OCI-M2 (cell line): ENCODE results near the gene PARP2.
"Not testable (repeated sequence)": the region's sequence is repeated elsewhere in the genome, so short reads cannot be mapped to it uniquely, and the experiment has no call there.

Experiments used
- DNase-seq: peaks from one replicate; lab custom pipeline; 2025; ENCODE audit not compliant: unreplicated experiment; lab: John Stamatoyannopoulos, UW

Gene PARP2

DNA sequence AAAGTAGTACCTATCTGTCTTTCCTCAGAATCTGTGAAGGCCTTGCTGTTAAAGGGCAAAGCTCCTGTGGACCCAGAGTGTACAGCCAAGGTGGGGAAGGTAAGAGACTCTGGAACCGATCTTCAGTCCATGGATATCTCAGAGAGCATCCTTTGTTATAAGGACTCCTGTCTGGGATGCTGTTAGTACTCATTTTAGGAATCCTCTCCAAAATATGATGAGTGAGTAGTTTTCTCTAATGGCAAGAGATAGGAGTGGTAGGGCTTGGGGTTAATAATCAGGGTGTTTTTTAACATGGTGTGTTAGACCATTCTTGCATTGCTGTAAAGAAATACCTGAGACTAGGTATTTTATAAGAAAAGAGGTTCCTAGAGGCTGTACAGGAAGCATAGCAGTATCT, 1.9 kb downstream of the PARP2 start:
- no peak for DNase-seq

DNA sequence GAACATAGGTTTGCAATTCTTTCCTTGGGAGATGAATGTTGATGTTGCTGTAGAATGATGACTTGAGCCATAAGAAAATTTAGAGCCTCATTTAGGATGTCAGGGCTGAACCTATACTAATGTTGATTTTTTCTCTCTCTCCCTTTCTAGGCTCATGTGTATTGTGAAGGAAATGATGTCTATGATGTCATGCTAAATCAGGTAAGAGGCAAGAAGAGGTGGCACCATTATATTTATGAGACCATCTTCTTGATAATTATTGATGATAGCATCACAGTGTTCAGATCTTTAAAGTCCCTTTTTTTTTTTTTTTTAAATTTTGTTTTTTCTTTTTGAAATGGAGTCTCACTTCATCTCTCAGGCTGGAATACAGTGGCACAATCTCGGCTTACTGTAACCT, 3.3 kb downstream of the PARP2 start:
- no peak for DNase-seq

GRCh38 chr14:20347747-20348146, 4.3 kb downstream of the PARP2 start:
- no peak for DNase-seq

DNA sequence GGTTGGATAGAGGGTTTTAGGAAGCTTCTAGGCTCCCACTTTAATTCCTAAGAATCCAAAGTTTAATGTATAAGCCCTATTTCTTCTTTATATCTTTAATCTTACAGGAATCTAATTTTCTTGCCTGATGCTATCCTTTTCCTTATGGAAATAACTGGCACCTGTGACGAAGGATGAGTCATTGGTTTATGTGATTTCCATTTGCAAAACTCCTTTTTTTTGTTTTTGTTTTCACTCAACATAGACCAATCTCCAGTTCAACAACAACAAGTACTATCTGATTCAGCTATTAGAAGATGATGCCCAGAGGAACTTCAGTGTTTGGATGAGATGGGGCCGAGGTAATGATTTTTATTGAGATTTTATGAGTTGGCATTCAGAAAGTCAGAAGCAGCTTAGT, 6.8 kb downstream of the PARP2 start:
- no peak for DNase-seq

DNA sequence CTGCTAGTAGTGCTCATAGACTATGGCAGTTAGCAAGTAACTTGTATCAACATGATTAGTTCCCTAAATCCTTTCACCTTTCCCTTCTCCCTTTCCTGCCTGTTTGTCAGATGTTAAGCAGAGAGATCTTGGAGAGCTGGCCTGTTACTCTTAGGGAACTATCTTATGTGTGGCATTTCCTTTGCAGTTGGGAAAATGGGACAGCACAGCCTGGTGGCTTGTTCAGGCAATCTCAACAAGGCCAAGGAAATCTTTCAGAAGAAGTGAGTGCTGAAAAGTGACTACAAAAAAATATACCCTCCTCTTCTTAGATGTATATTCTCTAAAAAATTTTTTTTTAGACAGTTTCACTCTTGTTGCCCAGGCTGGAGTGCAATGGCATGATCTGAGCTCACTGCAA, 7.4 kb downstream of the PARP2 start:
- no peak for DNase-seq

DNA sequence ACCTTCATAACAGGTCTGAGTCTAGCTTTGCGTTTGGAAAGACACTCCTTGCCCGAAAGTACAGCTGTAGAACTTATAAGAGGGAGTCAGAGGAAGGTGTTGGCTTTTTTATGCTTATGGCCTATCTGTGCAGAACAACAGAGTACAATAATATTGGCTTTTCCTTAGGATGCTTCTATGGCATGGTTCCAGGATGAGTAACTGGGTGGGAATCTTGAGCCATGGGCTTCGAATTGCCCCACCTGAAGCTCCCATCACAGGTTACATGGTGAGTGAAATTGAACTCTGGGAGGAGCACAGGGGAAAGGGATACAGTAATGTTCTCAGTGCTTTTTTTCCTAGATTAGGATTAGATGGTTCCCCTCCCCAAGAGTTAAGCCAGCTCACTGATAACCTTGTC, 13.0 kb downstream of the PARP2 start:
- DNase-seq: no peak

DNA sequence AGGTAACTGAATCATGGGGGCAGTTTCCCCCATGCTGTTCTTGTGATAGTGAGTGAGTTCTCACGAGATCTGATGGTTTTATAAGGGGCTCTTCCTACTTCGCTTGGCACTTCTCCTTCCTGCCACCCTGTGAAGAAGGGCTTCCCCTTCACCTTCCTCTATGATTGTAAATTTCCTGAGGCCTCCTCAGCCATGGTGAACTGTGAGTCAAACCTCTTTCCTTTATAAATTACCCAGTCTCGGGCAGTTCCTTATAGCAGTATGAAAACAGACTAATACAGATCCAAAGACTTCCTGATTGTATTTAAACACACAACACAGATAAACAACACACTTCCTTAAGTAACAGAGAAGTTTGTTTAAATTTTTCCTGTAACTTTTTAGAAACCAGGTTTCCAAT, 15.0 kb downstream of the PARP2 start:
- not testable (repeated sequence) for DNase-seq

DNA sequence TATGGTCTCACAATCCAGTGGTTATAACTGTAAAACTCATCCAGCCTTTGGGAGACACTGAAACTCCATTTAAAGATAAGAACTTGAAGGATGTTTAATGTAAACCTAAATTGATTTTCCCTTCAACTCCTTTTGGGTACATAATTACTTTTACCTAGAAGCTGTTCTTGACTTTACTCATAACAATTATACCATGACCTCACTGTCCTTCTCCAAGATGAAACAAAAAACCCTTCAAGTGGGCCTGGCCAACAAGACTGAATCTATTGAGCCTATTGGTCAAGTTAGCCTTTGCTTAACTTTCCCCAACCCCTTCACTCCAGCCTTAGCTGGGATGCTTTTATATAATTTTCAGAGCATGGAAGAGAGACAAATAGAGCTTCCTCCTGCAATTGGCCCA, 22.5 kb downstream of the PARP2 start:
- DNase-seq: no peak

- DNase-seq: no peak
These were observed 29.4 kb downstream of the PARP2 start for GRCh38 chr14:20372796-20373195.

DNA sequence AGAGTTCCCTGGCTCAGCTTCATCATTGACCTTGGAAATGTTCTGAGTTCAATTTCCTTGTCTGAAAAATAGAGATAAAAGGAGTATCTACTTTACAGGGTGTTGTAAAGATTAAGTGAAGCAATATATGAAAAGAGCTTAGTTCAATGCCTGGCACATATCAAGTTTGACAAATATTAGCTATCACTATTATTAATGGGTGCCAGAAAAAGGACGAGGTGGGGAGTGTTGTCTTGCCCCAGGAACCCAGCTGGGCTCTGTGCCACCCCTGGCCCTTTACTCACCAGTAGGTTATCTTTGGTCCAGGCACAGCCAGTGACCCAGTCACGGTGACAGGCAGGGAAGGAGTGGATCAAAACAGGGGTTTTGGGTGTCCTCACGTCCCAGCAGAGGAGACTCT, 32.0 kb downstream of the PARP2 start:
- no peak for DNase-seq

GRCh38 chr14:20376071-20376588, 32.7 kb downstream of the PARP2 start:
- DNase-seq: no peak

- no peak for DNase-seq
These were observed 33.7 kb downstream of the PARP2 start for GRCh38 chr14:20377171-20377570.

GRCh38 chr14:20379743-20380142, 36.3 kb downstream of the PARP2 start:
- DNase-seq: no peak

- no peak for DNase-seq
These were observed 37.2 kb downstream of the PARP2 start for GRCh38 chr14:20380681-20381080.

- DNase-seq: no peak
These were observed 37.9 kb downstream of the PARP2 start for GRCh38 chr14:20381341-20381740.

DNA sequence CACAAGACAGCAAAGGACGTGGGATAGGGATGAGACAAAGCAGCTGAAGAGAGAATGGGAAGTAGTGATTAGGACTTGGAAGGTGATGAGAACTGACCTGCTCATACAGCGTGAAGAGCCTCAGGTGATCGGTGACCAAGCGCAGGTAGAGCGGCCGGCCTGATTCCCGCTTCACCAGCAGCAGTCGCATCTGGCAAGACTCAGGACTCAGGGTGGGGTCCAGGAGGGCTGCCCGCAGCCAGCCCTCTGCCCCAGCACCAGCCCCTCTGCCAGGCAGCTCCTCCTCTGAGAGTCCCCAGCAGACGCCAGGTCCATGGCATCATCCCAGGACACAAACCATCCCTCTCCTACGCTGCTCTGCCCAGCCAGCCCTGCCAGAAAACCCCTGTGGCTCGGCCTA, 39.1 kb downstream of the PARP2 start:
- no peak for DNase-seq

- DNase-seq: no peak
These were observed 39.6 kb downstream of the PARP2 start for GRCh38 chr14:20383032-20383431.

GRCh38 chr14:20383636-20384035, 40.2 kb downstream of the PARP2 start:
- DNase-seq: no peak

GRCh38 chr14:20384321-20384720, 40.9 kb downstream of the PARP2 start:
- no peak for DNase-seq

GRCh38 chr14:20384886-20385285, 41.5 kb downstream of the PARP2 start:
- DNase-seq: no peak

- DNase-seq: no peak
These were observed 42.9 kb downstream of the PARP2 start for GRCh38 chr14:20386276-20386855.

DNA sequence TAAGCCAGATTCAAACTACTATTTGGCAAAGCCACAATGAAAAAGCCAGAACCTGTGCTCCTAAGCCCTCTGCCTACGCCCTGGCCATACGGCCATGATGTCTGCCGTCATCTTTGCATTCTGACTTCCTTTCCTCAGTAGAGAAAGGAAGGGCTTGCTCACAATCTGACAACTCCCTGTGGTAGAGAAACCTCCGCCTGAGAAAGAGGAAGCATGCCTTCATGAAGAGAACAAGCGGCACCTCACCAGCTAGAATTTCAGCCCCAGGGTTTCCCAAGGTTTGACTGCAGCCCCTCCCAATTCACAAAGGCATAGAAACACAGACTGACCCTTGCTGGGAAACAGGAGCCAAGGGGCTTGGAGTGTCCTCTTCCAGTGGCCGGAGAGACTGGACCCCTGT, 44.1 kb downstream of the PARP2 start:
- DNase-seq: no peak

DNA sequence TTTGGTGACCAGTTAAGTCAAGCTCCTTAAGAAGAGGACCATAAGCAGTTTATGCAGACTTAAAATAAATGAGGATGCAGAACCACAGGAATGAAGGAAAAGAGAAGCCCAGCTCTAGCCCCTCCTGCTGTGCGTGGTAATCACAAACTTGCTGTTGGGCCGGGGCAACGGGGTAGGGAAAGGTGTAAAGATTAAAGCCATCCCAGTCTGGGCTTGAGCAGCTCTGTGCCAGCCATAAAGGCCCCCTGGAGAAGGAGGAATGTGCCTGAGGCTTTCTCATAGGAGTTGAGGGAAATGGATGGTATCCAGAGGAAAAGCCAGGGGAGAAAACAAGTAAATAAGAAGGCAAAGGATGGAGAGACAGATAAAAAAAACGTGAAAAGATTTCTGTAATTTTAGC, 44.7 kb downstream of the PARP2 start:
- no peak for DNase-seq

- no peak for DNase-seq
These were observed 48.1 kb downstream of the PARP2 start for GRCh38 chr14:20391505-20391904.
